GM21786 (cell line): ENCODE measurements around the gene LMO1.

Experiments
- ATAC-seq: cut with Tn5 transposase; IDR thresholded peaks from one replicate; pipeline ENCODE4 v1.9.1; 2021; ENCODE audit not compliant: unreplicated experiment

Gene LMO1

DNA sequence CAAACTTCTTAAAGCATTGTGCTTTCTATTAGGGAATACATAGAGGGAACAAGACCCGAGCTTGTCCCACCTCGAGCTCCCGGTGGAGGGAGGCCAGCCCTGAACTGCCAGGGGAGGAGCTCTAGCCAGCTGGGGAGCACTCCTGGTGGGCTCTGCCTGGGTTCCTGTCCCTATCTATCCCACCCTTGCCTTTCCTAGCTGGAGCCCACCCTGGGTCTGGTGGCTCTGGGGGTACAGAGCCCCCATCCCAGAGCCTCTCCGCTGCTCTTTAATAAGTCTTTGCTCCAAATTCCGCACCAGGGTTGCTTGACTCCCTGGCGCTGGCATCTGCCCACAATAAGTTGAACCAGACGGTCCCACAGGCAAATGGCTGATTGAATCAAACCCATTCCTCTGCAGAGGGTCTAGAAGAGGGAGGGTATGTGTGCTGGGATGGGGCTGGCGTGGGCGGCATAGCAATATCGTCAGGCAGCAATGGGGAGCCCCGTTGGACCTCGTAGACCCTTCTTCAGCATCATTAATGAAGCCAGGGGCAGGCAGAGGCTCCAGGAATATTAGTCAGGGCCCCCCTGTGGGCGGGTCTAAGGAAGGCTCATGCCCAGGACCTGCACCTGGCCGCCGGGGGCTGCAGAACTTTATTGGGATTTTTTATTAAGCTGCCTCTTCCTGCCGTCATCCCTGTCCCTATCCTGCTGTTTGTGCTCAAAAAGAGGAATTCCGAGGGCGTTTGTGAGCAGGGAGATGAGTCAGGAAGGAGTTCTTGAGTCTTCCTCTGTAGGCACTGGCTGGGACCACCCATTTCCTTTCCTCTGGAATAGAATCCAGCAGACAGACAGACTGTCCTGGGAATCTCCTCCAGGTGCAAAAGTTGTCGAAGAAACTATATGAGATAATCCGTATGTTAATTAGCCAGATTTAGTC lies 56.3 kb downstream of the LMO1 start:
- ATAC-seq = no peak

GRCh38 chr11:8206251-8207079 lies 57.2 kb downstream of the LMO1 start:
- no peak for ATAC-seq

- no peak for ATAC-seq
Measured at GRCh38 chr11:8205566-8205965, 58.1 kb downstream of the LMO1 start.

DNA sequence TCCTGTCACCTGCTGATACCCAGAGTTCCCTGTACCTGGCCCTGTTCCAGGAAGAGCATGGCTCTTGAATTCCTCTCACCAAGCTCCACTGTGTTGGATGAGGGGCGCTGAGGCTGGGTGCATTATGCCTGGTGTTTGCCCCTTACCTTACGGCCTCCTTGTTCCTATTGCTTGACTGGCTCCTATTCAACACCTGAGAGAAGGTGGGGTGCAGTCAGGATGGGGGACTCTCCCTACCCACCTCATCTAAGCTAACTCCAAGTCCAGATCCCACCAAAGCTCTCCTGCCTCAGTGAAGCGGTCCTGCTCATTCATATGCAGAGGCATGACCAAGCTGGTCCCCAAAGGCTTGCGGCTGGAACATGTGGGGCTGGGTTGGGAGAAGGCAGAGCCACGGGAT lies 59.1 kb downstream of the LMO1 start:
- no peak for ATAC-seq

DNA sequence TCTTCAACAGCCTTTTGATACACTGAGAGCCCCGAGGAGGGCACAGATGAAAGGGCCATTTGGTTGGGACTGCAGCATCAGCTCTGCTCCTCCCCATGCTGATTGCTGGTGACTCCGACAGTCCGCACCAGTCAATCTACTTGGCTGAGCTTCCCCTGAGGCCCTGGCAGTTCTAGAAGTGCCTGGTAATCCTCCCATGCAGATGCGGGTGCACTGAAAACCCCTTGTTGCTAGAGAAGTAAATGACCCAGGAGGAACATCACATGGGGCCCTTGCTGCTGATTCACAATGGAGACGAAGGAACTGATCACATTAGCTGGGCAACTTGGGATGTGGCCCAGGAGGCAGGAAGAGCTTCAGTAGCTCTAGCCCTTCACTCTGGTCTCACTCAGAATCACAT lies 59.7 kb downstream of the LMO1 start:
- no peak for ATAC-seq

DNA sequence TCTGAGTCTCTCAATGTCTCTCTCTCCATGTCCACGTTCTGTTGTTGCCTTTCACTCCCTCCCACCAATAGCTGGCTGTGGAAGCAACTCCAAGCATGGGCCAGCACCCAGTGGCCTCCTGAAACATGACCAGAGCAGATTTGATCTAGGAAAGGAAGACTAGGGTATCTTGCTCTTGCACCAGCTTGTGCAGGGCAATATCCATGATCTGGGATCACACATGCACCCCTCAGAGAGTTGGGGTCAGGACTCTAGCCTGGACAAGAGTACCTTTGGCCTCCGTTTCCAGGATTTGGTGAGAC lies 60.3 kb downstream of the LMO1 start:
- no peak for ATAC-seq

GRCh38 chr11:8202516-8203413 lies 60.9 kb downstream of the LMO1 start:
- ATAC-seq = no peak

DNA sequence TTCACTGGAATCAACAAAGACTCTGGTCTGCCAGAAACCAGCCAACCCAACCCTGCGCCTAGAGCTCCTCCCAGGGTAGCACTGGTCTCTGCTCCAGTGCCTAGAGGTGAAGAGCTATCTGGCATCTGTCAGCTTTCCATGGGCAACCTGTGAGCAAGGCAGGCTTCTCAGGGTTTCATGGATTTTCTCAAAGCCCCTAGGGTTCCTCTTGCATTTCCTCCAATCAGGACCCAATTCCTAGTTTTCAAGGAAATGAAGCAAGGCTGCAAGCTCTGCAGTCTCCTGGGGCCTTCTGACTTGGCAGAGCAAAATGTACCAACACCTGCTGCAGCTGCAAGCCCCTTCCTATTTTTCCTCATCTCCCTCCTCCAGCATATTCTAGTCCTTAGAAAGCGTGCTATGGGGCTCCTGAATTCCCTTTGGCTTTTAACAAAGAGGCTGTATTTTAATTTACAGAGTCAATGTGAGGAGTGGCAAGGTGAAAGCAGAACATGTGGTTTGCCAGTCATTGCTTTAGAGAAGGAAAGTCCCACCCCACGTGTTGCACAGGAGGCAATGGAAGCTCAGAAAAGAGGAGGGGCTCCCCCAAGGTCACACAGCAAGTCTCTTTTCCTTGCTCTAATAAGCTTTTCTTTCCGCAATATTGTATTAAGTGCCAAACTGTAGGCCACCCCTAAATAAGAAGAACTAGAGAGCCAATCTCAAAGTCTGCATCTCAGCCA lies 61.9 kb downstream of the LMO1 start:
- peak; percentile 86 for ATAC-seq

DNA sequence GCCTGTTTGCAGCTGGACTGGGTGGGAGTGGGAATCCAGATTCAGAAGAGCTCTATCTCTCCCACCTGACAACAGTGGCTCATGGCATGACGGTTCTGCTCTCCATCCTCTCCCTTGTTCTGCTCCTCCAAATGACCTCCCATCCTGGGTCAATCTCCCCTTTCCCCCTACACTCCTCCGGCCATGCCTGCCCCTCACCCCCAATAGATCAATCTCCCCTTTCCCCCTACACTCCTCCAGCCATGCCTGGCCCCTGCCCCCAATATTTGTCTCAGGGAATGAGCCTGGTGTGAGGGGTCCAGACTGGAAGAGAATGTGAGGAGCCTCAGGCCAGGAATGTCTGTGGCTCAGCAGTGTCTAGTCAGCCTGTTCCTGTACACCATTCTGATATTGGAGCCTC lies 64.0 kb downstream of the LMO1 start:
- ATAC-seq = no peak

DNA sequence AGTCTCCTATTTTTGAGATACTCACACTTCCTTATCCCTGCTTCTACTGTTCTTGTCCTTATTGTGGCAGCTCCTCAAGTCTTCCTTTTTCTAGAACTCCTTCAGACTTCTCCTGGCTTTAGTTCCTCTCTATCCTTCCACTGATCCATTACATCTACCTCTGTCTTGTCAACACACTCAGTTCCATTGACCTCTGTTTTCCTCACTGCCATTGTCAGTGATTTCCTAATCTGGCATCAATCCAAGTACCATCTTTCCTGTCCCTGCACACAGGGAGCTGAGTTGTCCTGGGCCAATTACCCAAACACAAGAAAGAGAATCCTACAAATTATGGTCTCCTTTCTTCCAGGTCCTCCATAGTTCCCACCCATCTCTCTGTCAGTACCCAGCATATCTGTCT lies 66.9 kb downstream of the LMO1 start:
- ATAC-seq = no peak

- no peak for ATAC-seq
Measured at GRCh38 chr11:8194956-8195355, 68.7 kb downstream of the LMO1 start.

DNA sequence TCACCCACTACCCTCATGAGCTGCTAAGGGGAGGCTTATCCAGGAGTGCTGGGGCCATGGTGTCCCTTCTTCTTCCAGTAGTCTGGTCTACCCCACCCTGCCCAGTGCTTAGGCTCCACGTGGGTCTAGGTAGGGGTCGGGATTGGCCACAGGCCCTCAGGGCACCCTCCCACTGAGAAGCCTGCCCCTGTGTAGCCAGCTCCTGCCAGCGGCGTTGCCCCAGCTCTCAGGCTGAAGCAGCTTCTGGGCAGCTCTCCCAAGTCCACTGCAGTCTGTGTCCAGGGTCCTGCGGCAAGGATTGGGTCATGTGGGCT lies 70.8 kb downstream of the LMO1 start:
- no peak for ATAC-seq

DNA sequence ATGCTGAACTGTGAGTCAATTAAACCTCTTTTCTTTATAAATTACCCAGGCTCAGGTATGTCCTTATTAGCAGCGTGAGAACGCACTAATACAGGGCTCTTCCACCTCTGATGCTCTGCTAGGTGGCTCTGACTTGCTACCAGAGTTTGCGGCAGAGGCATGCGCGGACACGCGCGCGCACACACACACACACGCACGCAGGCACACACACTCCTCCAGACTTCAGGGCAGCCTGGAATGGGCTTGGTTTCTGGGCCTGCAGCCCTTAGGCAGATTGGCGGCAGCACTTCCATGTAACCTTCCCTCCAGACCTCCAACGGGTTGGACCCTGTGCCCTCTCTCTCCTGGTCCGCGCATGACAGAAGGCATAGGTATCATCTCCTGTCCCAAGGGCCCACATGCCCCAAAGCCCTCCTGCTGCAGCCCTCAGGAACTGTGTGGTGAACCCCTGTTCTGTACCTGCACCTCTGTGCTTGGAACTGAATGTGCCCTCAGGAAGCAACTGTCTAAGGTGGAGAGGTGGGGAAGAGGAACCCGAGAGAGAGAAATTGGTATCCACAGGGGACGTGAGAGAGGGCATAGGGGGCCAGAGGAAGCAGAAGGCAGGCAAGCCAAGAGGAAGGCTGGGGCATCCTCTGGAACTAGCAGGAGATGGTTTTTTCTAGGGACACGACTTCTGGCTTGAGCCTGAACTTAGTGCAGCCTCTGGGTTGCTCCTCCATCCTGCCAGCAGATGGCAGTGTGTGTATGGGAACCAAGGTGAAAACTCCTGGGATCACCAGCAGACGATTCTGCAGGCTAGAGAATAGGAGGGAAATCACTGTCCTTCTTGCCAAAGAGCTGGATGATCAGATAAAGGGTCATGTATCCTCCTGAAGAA lies 71.4 kb downstream of the LMO1 start:
- ATAC-seq = peak; percentile 58

DNA sequence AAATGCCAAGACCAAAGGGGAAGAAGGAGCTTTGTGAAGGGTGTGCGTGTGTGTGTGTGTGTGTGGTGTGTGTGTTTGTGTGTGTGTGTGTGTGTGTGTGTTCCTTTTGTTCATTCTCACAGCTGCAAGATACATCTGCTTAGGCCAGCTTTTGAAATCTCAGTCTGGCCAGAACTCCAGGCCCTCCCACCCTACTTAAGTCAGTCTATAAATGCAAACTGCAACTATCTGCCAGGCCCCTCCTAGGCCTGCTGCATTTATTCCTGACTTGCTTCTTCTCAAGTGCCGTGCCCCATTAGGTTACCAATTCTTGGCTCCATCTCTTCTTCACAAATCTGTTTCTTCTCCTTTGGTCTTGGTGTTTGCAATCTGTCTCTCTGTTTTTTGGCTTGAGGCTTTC lies 73.2 kb downstream of the LMO1 start:
- ATAC-seq = no peak

- ATAC-seq = no peak
Measured at GRCh38 chr11:8186429-8186828, 77.2 kb downstream of the LMO1 start.

DNA sequence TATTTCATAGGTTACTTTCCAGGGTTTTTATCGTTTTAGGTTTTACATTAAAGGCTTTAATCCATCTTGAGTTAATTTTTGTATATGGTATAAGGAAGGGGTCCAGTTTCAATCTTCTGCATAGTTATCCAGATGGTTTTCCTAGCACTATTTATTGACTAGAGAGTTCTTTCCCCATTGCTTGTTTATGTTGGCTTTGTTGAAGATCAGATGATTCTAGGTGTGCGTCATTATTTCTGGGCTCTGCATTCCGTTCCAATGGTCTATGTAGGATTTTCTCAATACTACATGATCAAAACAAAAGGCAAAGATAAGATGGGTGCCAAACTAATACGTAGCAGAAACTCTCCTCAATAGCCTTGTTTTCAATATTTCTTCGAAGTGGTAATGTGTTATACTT lies 80.6 kb downstream of the LMO1 start:
- no peak for ATAC-seq

DNA sequence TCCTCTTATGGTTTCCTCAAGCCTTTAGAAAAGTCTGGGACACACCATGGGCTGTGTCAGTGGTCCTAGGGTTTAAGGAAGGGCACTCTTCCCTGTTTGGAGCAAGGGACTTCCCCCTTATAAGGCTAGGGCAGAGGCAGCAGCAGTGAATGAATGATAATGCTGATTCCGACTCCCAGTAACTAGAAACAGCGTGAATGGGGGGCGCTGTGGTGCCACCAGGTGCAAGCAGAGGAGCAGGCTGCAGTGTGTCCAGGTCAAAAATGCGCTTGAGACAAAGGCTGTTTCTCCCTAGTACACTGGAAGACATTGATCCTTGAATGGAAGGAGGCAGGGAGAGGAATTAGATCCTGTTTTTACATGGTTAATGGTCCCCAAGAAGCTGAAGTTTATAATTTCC lies 83.2 kb downstream of the LMO1 start:
- no peak for ATAC-seq

GRCh38 chr11:8178297-8178696 lies 85.4 kb downstream of the LMO1 start:
- ATAC-seq = no peak

DNA sequence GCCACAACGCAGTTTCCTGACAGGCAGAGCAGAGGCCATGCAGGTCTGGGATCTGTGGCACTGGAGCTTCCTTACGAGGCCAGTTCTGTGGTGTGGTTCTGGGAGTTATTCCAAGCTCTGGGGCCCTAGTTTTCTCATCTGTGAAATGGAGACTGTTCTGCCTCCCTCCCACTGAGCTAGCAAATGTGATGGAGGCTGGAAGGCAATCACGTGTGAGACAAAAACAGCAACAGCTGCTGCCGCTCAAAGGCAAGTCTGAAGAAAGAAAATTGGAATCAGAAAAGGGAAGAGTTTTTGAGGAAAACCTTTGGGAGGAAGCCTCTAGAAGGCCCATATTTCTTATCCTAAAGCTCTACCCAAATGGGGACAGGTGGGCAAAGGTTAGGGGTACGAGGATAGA lies 86.5 kb downstream of the LMO1 start:
- no peak for ATAC-seq
